ENCODE data around the gene TRAF3IP1.
"Not testable (repeated sequence)": the region's sequence is repeated elsewhere in the genome, so short reads cannot be mapped to it uniquely, and the experiment has no call there.

Gene TRAF3IP1

DNA sequence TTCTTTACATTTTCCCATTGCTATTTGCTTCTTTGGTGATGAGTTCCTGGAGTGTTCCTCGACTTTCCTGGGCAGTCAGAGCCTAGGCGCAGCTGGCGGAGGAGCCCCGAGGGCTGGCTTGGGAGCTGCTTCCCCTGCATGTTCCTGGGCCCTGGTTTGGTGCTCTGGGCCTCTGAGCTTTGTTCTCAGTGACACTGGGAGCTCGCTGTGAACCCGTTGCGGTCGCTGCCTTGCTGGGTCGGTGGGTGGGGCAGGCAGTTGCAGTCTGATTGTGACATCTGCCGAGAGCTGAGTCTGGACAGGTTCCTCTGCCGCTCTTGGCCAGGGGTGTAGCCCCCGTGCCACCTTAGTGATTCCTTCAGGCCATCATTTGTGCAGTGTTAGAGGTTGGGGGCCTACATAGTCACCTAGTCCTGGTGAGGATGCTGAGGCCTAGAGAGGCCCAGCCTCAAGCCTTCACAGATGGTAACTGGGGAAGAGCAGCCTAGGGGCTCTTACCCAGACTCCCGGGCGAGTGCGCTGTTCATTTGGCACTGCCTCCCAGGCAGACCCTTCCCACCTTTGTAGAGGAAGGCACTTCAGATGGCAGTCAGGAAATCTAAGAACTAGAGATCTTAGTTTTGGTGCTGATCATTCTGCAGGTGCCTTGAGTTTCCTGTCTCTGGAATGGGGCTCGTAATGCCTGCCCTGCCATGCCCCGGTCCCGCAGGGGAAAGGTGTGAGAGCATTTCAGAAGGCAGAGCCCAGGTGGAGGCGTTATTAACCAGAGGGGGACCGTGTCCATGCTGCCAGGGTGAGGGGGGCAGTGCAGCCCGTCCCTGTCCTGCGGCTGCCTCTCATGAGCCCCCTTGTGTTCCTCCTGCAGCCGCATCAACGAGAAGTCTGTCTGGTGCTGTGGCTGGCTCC, 114.8 kb downstream of the TRAF3IP1 start:
- Mint-ChIP-seq H3K27me3 (no peaks in the 10 kb centered on the region), H3K9me3 (no peaks in the 10 kb centered on the region), H3K4me3 (no peak overlapping the region), H3K36me3 (ENCODE audit: low read depth) (peaks cover 88% of the 10 kb centered on the region), H3K4me1 (ENCODE audit: low read depth) (peaks cover 75% of the 10 kb centered on the region), H3K27ac (no peak overlapping the region)
- no peak for DNase-seq

DNA sequence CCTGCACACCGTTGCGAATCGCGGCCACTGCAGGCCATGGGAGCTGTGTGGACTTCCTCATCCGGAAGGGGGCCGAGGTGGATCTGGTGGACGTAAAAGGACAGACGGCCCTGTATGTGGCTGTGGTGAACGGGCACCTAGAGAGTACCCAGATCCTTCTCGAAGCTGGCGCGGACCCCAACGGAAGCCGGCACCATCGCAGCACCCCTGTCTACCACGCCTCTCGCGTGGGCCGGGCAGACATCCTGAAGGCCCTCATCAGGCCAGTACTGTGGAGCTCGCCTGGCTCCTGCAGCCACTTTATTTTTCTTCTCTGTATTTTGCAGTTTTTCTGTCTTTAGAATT, 115.4 kb downstream of the TRAF3IP1 start:
- Mint-ChIP-seq H3K27me3 (no peaks in the 10 kb centered on the region), H3K4me1 (ENCODE audit: low read depth) (peaks cover 75% of the 10 kb centered on the region), H3K9me3 (no peaks in the 10 kb centered on the region), H3K36me3 (ENCODE audit: low read depth) (peaks cover 88% of the 10 kb centered on the region), H3K27ac (no peak overlapping the region), H3K4me3 (no peak overlapping the region)
- no peak for DNase-seq

DNA sequence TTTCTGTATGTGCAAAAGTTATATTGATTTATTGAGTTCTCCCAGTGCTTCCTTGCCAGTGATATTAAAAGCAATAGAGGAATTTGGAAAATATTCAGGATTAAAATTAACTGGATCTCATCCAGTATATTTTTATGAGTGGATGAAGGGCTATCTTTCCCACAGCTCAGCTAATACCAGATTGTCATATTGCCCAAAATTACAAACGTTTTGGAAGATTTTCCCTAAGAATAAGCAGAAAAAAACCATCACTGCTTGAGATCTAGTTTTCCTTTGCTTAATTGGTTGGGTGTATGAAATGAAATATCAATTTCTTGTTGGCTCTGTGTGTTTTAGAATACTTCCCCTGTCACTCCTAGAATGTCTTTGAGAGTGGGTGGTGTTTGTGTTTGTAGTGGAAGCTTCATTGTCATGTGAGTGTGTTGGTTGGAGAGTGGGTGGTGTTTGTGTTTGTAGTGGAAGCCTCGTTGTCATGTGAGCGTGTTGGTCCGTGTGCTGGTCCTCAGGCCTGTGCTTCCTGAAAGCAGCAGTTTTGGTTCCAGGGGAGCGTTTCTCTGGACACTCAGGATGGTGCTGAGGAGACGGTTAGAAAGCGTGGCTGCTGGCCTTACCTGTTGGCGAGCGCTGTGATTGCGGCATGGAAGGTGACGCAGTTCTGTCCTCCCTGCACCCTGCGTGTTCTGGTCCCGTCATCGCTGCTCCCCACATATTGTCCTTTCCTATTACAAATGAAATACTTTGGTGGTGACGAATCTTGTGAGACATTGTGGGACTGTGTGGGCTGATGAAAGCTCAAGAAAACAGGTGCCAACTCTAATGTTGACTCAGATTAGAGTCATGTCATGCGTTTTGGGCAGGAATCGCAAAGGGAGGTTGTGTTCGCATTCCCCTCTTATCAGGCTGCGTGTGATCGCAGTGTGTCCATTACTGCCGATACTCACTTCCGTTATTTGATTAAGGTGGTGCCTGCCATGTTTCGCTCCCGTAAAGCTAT, 118.8 kb downstream of the TRAF3IP1 start:
- peaks cover 88% of the 10 kb centered on the region for H3K36me3 Mint-ChIP-seq (ENCODE audit: low read depth)
- H3K4me1 Mint-ChIP-seq (ENCODE audit: low read depth) = peaks cover 69% of the 10 kb centered on the region
- no peaks in the 10 kb centered on the region for H3K27me3 Mint-ChIP-seq
- H3K9me3 Mint-ChIP-seq = no peaks in the 10 kb centered on the region
- peak overlapping the region; percentile 93 for H3K27ac Mint-ChIP-seq
- H3K4me3 Mint-ChIP-seq = peak overlapping the region; percentile 64
- peak; percentile 76 for DNase-seq

- no peaks in the 10 kb centered on the region for H3K27me3 Mint-ChIP-seq
- H3K27ac Mint-ChIP-seq = peak overlapping the region; percentile 93
- DNase-seq = no peak
- H3K36me3 Mint-ChIP-seq (ENCODE audit: low read depth) = peaks cover 88% of the 10 kb centered on the region
- H3K9me3 Mint-ChIP-seq = no peaks in the 10 kb centered on the region
- H3K4me3 Mint-ChIP-seq = peak overlapping the region; percentile 64
- H3K4me1 Mint-ChIP-seq (ENCODE audit: low read depth) = peaks cover 63% of the 10 kb centered on the region
Observed at GRCh38 chr2:238439917-238440316, 119.6 kb downstream of the TRAF3IP1 start.

DNA sequence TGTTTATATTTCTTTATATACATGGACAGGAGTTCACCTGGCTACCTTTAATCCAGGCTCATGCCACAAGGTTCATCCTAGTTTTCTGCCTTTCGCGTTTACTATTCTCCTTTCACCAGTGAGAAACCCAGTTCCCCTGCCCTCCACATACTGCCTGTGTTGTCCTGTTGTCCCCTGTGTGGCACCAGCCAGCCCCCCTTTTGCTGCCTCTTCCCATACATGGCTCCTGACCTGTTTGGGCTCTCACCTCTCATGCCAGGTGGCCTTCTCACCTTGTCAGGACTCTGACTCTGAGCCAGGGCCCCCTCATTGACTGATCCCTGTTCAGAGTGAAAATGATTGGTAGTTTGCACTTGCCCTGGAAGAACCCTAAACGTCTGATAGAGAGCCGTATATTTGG, 120.0 kb downstream of the TRAF3IP1 start:
- Mint-ChIP-seq H3K4me1 (ENCODE audit: low read depth) (peaks cover 63% of the 10 kb centered on the region), H3K4me3 (peak overlapping the region; percentile 64), H3K36me3 (ENCODE audit: low read depth) (peaks cover 88% of the 10 kb centered on the region), H3K9me3 (no peaks in the 10 kb centered on the region), H3K27me3 (no peaks in the 10 kb centered on the region), H3K27ac (peak overlapping the region; percentile 93)
- DNase-seq = no peak

DNA sequence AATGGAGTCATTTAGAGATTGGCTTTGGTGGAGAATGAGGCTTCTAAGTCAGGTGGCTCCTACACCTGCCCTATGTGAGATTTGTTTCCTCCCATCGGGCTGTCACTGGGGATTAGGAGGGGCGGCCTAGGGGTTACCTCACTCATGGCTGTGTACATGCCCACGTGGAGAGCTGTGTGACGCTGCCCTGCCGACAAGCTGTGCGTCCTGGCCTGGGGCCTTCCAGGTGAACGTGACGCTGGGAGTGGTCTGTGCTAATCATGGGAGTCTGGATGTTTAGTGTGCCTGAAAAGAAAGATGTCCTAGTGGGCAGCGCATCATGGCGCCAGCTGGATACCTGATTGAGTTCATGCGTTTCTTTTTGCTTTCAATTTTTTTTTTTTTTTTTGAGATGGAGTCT, 120.4 kb downstream of the TRAF3IP1 start:
- H3K27ac Mint-ChIP-seq = peak overlapping the region; percentile 93
- H3K36me3 Mint-ChIP-seq (ENCODE audit: low read depth) = peaks cover 88% of the 10 kb centered on the region
- peaks cover 61% of the 10 kb centered on the region for H3K4me1 Mint-ChIP-seq (ENCODE audit: low read depth)
- no peak for DNase-seq
- no peaks in the 10 kb centered on the region for H3K9me3 Mint-ChIP-seq
- no peaks in the 10 kb centered on the region for H3K27me3 Mint-ChIP-seq
- H3K4me3 Mint-ChIP-seq = no peak overlapping the region

GRCh38 chr2:238441262-238442114, 121.2 kb downstream of the TRAF3IP1 start:
- DNase-seq = no peak
- Mint-ChIP-seq H3K36me3 (ENCODE audit: low read depth) (peaks cover 89% of the 10 kb centered on the region), H3K27ac (no peak overlapping the region), H3K27me3 (no peaks in the 10 kb centered on the region), H3K9me3 (no peaks in the 10 kb centered on the region), H3K4me1 (ENCODE audit: low read depth) (peaks cover 56% of the 10 kb centered on the region), H3K4me3 (no peak overlapping the region)

GRCh38 chr2:238442257-238442656, 121.9 kb downstream of the TRAF3IP1 start:
- H3K27ac Mint-ChIP-seq, DNase-seq: not testable (repeated sequence)

GRCh38 chr2:238444242-238444641, 123.9 kb downstream of the TRAF3IP1 start:
- Mint-ChIP-seq H3K9me3 (no peaks in the 10 kb centered on the region), H3K4me3 (no peak overlapping the region), H3K4me1 (ENCODE audit: low read depth) (peaks cover 37% of the 10 kb centered on the region), H3K36me3 (ENCODE audit: low read depth) (peaks cover 94% of the 10 kb centered on the region), H3K27me3 (no peaks in the 10 kb centered on the region), H3K27ac (no peak overlapping the region)
- DNase-seq = no peak

More at GRCh38 chr2:238442257-238442656, 121.9 kb downstream of the TRAF3IP1 start:
- not testable (repeated sequence) for H3K27me3 Mint-ChIP-seq, H3K9me3 Mint-ChIP-seq, H3K4me3 Mint-ChIP-seq
- H3K4me1 Mint-ChIP-seq (ENCODE audit: low read depth) = peaks cover 51% of the 10 kb centered on the region
- peaks cover 90% of the 10 kb centered on the region for H3K36me3 Mint-ChIP-seq (ENCODE audit: low read depth)

DNA sequence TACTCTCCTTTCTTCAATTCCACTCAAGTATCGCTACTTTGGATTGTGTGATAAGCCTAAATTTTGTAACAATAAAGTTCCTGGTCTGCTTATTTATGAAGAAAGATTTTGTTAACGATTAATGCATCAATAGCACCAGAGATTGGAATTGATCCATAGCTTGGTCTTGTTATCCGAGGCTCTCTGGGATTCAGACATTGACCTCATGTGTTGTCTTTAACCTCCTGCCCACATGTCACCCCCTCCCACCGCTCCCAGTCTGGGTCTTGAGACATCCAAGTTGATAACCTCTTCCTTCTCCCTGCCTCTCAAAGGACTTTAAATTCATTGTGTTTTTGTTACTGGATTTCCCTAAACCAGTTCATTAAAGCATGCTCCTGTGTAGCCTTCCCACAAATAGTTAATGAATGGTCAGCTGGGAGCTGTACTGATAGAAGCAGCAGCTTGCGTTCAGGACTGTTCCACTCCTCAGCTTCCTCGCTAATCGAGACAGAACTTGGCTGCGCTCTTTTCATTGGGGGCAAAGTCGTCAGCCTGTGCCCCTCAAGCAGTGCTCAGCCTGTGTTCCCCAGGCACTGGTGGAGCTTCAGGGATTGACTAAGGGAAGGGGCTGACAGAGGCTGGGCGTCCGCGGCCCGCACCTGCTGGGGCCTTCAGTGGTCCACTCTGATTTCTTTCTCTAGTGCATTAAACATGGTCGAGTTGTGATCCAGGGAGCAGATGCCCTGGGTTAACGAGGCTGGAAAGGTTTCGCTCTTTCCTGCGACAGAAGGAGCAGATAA, 125.3 kb downstream of the TRAF3IP1 start:
- Mint-ChIP-seq H3K27ac (no peak overlapping the region), H3K27me3 (no peaks in the 10 kb centered on the region), H3K9me3 (no peaks in the 10 kb centered on the region), H3K4me1 (ENCODE audit: low read depth) (peaks cover 23% of the 10 kb centered on the region), H3K4me3 (no peak overlapping the region), H3K36me3 (ENCODE audit: low read depth) (peaks cover 96% of the 10 kb centered on the region)
- DNase-seq = no peak

DNA sequence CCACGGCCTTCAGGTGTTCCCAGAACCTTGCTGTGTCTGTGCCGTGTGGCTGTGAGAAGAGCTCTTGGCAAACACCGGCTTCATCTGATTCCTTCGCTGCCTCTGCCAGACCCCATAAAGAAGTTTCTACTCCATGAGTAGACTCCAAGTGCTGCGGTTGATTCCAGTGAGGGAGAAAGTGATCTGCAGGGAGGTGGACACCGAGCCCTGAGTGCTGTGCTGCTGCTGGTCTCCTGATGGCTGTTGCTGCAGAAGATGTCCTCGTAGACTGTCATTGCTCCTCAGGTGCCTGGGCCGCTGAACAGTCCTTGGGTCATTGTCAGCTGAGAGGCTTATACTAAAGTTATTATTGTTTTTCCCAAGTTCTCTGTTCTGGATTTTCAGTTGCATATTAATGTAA, 126.1 kb downstream of the TRAF3IP1 start:
- Mint-ChIP-seq H3K4me1 (ENCODE audit: low read depth) (peaks cover 16% of the 10 kb centered on the region), H3K27ac (peak overlapping the region; percentile 37), H3K36me3 (ENCODE audit: low read depth) (peaks cover 96% of the 10 kb centered on the region), H3K27me3 (no peaks in the 10 kb centered on the region), H3K4me3 (no peak overlapping the region), H3K9me3 (no peaks in the 10 kb centered on the region)
- no peak for DNase-seq

- Mint-ChIP-seq H3K9me3 (no peaks in the 10 kb centered on the region), H3K4me1 (ENCODE audit: low read depth) (peaks cover 3% of the 10 kb centered on the region), H3K36me3 (ENCODE audit: low read depth) (peaks cover 95% of the 10 kb centered on the region), H3K4me3 (no peak overlapping the region), H3K27ac (peak overlapping the region; percentile 57), H3K27me3 (no peaks in the 10 kb centered on the region)
- DNase-seq = no peak
Observed at GRCh38 chr2:238448031-238448955, 128.0 kb downstream of the TRAF3IP1 start.

GRCh38 chr2:238449241-238449640, 128.9 kb downstream of the TRAF3IP1 start:
- no peak overlapping the region for H3K27ac Mint-ChIP-seq
- no peak for DNase-seq
- H3K9me3 Mint-ChIP-seq = no peaks in the 10 kb centered on the region
- H3K4me1 Mint-ChIP-seq (ENCODE audit: low read depth) = peaks cover 3% of the 10 kb centered on the region
- no peak overlapping the region for H3K4me3 Mint-ChIP-seq
- H3K27me3 Mint-ChIP-seq = no peaks in the 10 kb centered on the region
- H3K36me3 Mint-ChIP-seq (ENCODE audit: low read depth) = peaks cover 86% of the 10 kb centered on the region
